ENCODE data around the gene CDK5.
A peak's percentile ranks its signal among the peaks of the same experiment; 100 is the strongest.

Gene CDK5

GRCh38 chr7:151086802-151087244 is 29.1 kb upstream of the CDK5 start:
- no peak for DNase-seq

GRCh38 chr7:151085691-151086620 is 28.3 kb upstream of the CDK5 start, which contains the start of gene AGAP3:
Gene AGAP3, plus strand, starts transcription at chr7:151086475. Its CDS starts 267 bp downstream, at chr7:151086742.
- peak; percentile 44 for DNase-seq

GRCh38 chr7:151085329-151085690 is 27.6 kb upstream of the CDK5 start:
- DNase-seq, result no peak

GRCh38 chr7:151083824-151084160 is 26.1 kb upstream of the CDK5 start:
- DNase-seq, result no peak

GRCh38 chr7:151083071-151083823 is 25.6 kb upstream of the CDK5 start, which contains the start of gene TMUB1:
Gene TMUB1, minus strand, starts transcription at chr7:151083493. Its CDS starts 930 bp downstream, at chr7:151082563.
- DNase-seq, result peak; percentile 57

GRCh38 chr7:151082141-151083070 is 24.7 kb upstream of the CDK5 start:
- no peak for DNase-seq

GRCh38 chr7:151081170-151082101 is 23.7 kb upstream of the CDK5 start:
- DNase-seq, result no peak

- DNase-seq, result peak; percentile 88
Measured at GRCh38 chr7:151080522-151081169, 22.9 kb upstream of the CDK5 start, which contains the start of gene FASTK. Gene FASTK, minus strand, starts transcription at chr7:151080809. Its CDS starts 43 bp downstream, at chr7:151080766.

GRCh38 chr7:151080067-151080521 is 22.4 kb upstream of the CDK5 start:
- DNase-seq, result no peak

- no peak for DNase-seq
Measured at GRCh38 chr7:151079199-151079910, 21.7 kb upstream of the CDK5 start.

- DNase-seq, result no peak
Measured at GRCh38 chr7:151078233-151079040, 20.7 kb upstream of the CDK5 start.

GRCh38 chr7:151077705-151078232 is 20.1 kb upstream of the CDK5 start:
- DNase-seq, result no peak

GRCh38 chr7:151076863-151077704 is 19.4 kb upstream of the CDK5 start:
- DNase-seq, result no peak

- DNase-seq, result no peak
Measured at GRCh38 chr7:151075978-151076426, 18.3 kb upstream of the CDK5 start.

- DNase-seq, result no peak
Measured at GRCh38 chr7:151075662-151075971, 17.9 kb upstream of the CDK5 start.

GRCh38 chr7:151074817-151075661 is 17.3 kb upstream of the CDK5 start:
- DNase-seq, result no peak

GRCh38 chr7:151073990-151074389 is 16.3 kb upstream of the CDK5 start:
- DNase-seq, result no peak
